Measurements from ENCODE around the gene S100A7A. TPM values are rescaled to one million over a fixed set of nuclear protein-coding genes. Genes with fewer than 3 reads are reported as not detected.

Gene S100A7A
- total and polyA plus RNA-seq, 2 of the 13 experiments (the other 11 are each of a cell fraction or from before 2014, with no cell fraction given) = not detected

GRCh38 chr1:153367090-153367489 is 49.2 kb upstream of the S100A7A start (continued):
- TF ChIP-seq ZNF784 (CRISPR knock-in tag; IDR thresholded peaks at IDR 0.05; ENCODE audit: borderline replicate concordance) = no peak
- TF ChIP-seq HIVEP1 (CRISPR knock-in tag; IDR thresholded peaks at IDR 0.05) = no peak
- TF ChIP-seq ZNF780A (CRISPR knock-in tag; IDR thresholded peaks at IDR 0.05) = no peak
- TF ChIP-seq TP53 (CRISPR knock-in tag; conservative IDR thresholded peaks at IDR 0.05) = no peak
- no peak for TF ChIP-seq IRF2 (CRISPR knock-in tag; IDR thresholded peaks at IDR 0.05)

DNA sequence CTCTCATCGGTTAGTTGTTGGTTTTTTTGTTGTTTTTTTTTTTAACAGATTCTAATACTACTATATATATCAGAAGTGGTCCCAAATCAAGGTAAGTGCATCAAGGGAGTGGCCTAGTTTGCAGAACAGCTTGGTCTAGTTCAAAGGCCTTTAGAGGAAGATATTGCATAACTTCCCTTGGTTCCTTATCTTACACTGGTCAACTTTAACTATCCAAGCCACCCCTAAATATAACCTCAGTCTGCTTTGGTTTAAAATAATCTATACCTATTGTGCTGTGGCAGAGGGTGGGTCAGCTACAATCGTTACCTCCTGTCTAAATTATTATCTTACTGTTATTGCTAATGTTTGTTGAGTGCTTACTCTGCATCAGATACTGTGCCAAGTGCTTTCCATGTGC is 47.8 kb upstream of the S100A7A start:
- FAIRE-seq = no peak

More for the DNA sequence above, 47.8 kb upstream of the S100A7A start:
- DNase-seq (ENCODE audit: low spot score) (no peak), ATAC-seq (no peak)
- TF ChIP-seq ZNF839 (CRISPR knock-in tag; IDR thresholded peaks at IDR 0.05; ENCODE audit: borderline replicate concordance) (no peak), POGZ (CRISPR knock-in tag; IDR thresholded peaks at IDR 0.05) (no peak), MXI1 (IDR thresholded peaks at IDR 0.05; ENCODE audit: borderline replicate concordance, low read depth, low read length) (no peak), E2F1 (CRISPR knock-in tag; IDR thresholded peaks at IDR 0.05) (no peak), HNRNPUL1 (IDR thresholded peaks at IDR 0.05; ENCODE audit: low read depth, low read length) (no peak), POLR2AphosphoS2 (IDR thresholded peaks at IDR 0.05; ENCODE audit: low read depth, low read length) (no peak), ZNF780A (CRISPR knock-in tag; IDR thresholded peaks at IDR 0.05) (no peak), ZBTB7B (CRISPR knock-in tag; IDR thresholded peaks at IDR 0.05) (no peak)
- TF ChIP-seq, protein P1, sequence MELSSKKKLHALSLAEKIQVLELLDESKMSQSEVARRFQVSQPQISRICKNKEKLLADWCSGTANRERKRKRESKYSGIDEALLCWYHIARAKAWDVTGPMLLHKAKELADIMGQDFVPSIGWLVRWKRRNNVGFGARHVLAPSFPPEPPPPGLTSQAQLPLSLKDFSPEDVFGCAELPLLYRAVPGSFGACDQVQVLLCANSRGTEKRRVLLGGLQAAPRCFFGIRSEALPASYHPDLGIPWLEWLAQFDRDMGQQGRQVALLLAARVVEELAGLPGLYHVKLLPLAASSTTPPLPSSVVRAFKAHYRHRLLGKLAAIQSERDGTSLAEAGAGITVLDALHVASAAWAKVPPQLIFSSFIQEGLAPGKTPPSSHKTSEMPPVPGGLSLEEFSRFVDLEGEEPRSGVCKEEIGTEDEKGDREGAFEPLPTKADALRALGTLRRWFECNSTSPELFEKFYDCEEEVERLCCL (CRISPR knock-in tag; IDR thresholded peaks at IDR 0.05; ENCODE audit: borderline replicate concordance) = no peak
- no peak overlapping the region for H3K4me3 ChIP-seq (replicated peaks in 1 of 3; ENCODE audit: insufficient read depth in 1 of 3, low read depth in 2 of 3, low read length in 3 of 3)
- no peaks in the 10 kb centered on the region for H3K4me1 ChIP-seq (ENCODE audit: insufficient read depth, low read length)
- H3K9me3 ChIP-seq (ENCODE audit: low read length) = no peaks in the 10 kb centered on the region
- no peak overlapping the region for H3K4me2 ChIP-seq (ENCODE audit: low read depth, low read length)
- H2AFZ ChIP-seq (ENCODE audit: low read length) = no peak overlapping the region
- peaks cover 1 to 5% of the 10 kb centered on the region in 2 experiments; a peak in 1 of 5 replicates for H3K27me3 ChIP-seq (ENCODE audit: control insufficient read depth in 1 of 2, insufficient read depth in 2 of 2, low read length in 2 of 2)
- CTCF ChIA-PET (ENCODE audit: low intra/inter-chr PET ratio, low total read pairs) = no interaction called here
- POLR2A ChIA-PET = no interaction called here
- no TSS peak for BruUV-seq (replicated peaks)
- 2% methylated on average over 2 of the region's 2 CpGs for WGBS (ENCODE audit: low lambda C conversion rate)
- H3K36me3 ChIP-seq (replicated peaks in 1 of 2; ENCODE audit: control insufficient read depth in 1 of 2, insufficient read depth in 2 of 2, low read length in 2 of 2) = no peaks in the 10 kb centered on the region
- H3K79me2 ChIP-seq (ENCODE audit: insufficient read depth, low read length) = no peaks in the 10 kb centered on the region
- no peak overlapping the region for H3K27ac ChIP-seq (ENCODE audit: extremely low read length, insufficient read depth, low read length)
- H4K20me1 ChIP-seq (ENCODE audit: insufficient read depth, low read length) = no peaks in the 10 kb centered on the region
- H3K9ac ChIP-seq (ENCODE audit: insufficient read depth, low read depth, low read length) = no peak overlapping the region
- intact Hi-C loops (cut with micrococcal nuclease; ENCODE audit: unreplicated experiment) = no loop called here
- in situ Hi-C loops (cut with HindIII; ENCODE audit: extremely low pct_ligation_motif_present, low pct_unique_long_range_greater_than_20kb) = no loop called here
